NB4 (cell line): Measurements from ENCODE around the gene ATP2A3.

ENCODE experiments used
- MYC ChIP-seq: IDR thresholded peaks from 2 replicates; pipeline ENCODE4 v1.6.1; 2011; ENCODE audit warnings: low read depth, low read length
- POLR2A ChIP-seq: IDR thresholded peaks from 2 replicates; pipeline ENCODE4 v1.6.1; 2011; ENCODE audit warnings: mild to moderate bottlenecking; ENCODE audit not compliant: insufficient read length; ENCODE audit errors: extremely low read depth
- TF ChIP-seq, protein P1 (sequence below): IDR thresholded peaks from one replicate; pipeline ENCODE4 v1.5.1; 2012; ENCODE audit warnings: low read depth, low read length
- TF ChIP-seq, protein P2 (sequence below): IDR thresholded peaks from 2 replicates; pipeline ENCODE4 v1.6.1; 2011; ENCODE audit warnings: low read depth, low read length

DNA sequence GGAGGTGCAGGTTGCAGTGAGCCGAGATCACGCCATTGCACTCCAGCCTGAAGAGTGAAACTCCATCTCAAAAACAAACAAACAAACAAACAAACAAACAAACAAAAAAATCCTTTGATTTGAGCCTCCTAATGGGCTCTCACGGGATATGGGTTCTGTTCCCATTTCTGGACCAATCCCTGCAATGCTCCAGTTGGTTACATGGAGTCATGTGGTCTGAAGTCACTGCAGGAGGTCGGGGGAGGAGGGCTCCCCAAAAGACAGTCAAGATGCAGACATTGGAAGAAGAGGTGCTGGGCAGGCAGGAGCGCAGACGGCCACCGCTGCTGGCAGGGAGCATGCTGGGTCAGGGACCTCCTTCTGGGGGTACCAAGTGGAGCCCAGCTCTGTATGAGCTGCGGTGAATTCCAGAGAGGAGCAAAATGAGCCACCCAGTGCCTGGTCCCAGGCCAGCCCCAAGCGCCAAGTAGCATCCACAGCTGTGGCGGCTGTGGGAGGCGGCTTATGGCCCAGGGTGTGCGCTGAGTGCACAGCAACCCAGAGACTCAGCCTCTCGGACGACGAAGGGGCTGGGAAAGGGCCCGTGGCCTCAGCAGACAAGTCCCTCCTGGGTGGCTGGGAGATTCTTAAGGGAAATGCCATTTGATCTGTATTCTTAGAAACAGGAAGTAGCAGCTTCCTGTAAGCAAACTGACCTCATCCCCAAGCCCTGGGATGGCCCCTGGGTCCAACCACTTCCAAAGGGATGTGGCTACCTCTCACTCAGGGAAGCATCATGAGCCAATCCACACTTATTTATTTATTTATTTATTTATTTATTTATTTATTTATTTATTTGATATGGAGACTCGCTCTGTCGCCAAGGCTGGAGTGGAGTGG, 19.6 kb upstream of the ATP2A3 start:
- TF ChIP-seq, protein P1, sequence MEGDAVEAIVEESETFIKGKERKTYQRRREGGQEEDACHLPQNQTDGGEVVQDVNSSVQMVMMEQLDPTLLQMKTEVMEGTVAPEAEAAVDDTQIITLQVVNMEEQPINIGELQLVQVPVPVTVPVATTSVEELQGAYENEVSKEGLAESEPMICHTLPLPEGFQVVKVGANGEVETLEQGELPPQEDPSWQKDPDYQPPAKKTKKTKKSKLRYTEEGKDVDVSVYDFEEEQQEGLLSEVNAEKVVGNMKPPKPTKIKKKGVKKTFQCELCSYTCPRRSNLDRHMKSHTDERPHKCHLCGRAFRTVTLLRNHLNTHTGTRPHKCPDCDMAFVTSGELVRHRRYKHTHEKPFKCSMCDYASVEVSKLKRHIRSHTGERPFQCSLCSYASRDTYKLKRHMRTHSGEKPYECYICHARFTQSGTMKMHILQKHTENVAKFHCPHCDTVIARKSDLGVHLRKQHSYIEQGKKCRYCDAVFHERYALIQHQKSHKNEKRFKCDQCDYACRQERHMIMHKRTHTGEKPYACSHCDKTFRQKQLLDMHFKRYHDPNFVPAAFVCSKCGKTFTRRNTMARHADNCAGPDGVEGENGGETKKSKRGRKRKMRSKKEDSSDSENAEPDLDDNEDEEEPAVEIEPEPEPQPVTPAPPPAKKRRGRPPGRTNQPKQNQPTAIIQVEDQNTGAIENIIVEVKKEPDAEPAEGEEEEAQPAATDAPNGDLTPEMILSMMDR, result no peak
- TF ChIP-seq POLR2A (no peak), MYC (no peak)
- TF ChIP-seq, protein P2, sequence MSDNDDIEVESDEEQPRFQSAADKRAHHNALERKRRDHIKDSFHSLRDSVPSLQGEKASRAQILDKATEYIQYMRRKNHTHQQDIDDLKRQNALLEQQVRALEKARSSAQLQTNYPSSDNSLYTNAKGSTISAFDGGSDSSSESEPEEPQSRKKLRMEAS, result no peak
